GM21786 (cell line): ENCODE data around the gene NDUFB10.
"Not testable (repeated sequence)": the region's sequence is repeated elsewhere in the genome, so short reads cannot be mapped to it uniquely, and the experiment has no call there.

ENCODE experiments used
- ATAC-seq: cut with Tn5 transposase; IDR thresholded peaks from one replicate; pipeline ENCODE4 v1.9.1; 2021; ENCODE audit not compliant: unreplicated experiment

NDUFB10 gene

GRCh38 chr16:1923299-1924034, 35.9 kb upstream of the NDUFB10 start:
- no peak for ATAC-seq

- no peak for ATAC-seq
Observed at GRCh38 chr16:1924095-1924494, 35.2 kb upstream of the NDUFB10 start.

- no peak for ATAC-seq
Observed at GRCh38 chr16:1926271-1926670, 33.1 kb upstream of the NDUFB10 start.

GRCh38 chr16:1929105-1929504, 30.2 kb upstream of the NDUFB10 start:
- no peak for ATAC-seq

- peak; percentile 79 for ATAC-seq
Observed at GRCh38 chr16:1929578-1930337, 29.6 kb upstream of the NDUFB10 start.

GRCh38 chr16:1930338-1930720, 29.0 kb upstream of the NDUFB10 start:
- ATAC-seq, result no peak

- no peak for ATAC-seq
Observed at GRCh38 chr16:1932050-1933028, 27.0 kb upstream of the NDUFB10 start.

GRCh38 chr16:1933097-1933661, 26.2 kb upstream of the NDUFB10 start:
- ATAC-seq, result no peak

- ATAC-seq, result no peak
Observed at GRCh38 chr16:1936945-1937479, 22.3 kb upstream of the NDUFB10 start.

- ATAC-seq, result no peak
Observed at GRCh38 chr16:1938316-1938715, 21.0 kb upstream of the NDUFB10 start.

GRCh38 chr16:1938910-1939309, 20.4 kb upstream of the NDUFB10 start:
- ATAC-seq, result no peak

GRCh38 chr16:1939833-1940232, 19.5 kb upstream of the NDUFB10 start:
- ATAC-seq, result not testable (repeated sequence)

GRCh38 chr16:1940273-1941161, 18.8 kb upstream of the NDUFB10 start:
- ATAC-seq, result no peak

- no peak for ATAC-seq
Observed at GRCh38 chr16:1941162-1942046, 17.9 kb upstream of the NDUFB10 start.

- ATAC-seq, result no peak
Observed at GRCh38 chr16:1942047-1942809, 17.1 kb upstream of the NDUFB10 start.

- ATAC-seq, result peak; percentile 92
Observed at GRCh38 chr16:1942810-1943726, 16.3 kb upstream of the NDUFB10 start, which contains the start of gene MSRB1. Gene MSRB1, minus strand, starts transcription at chr16:1943199. Its CDS starts 43 bp downstream, at chr16:1943156.
